CD4-positive, alpha-beta T cell treated with Interleukin-4 for 1 hour (primary cell): ENCODE measurements around the gene ARHGAP40.

ENCODE experiments used
- DNase-seq, 2 donors: peaks; one replicate each; pipeline ENCODE4 v3.0.0-alpha.2; 2020 to 2022

The ARHGAP40 gene

DNA sequence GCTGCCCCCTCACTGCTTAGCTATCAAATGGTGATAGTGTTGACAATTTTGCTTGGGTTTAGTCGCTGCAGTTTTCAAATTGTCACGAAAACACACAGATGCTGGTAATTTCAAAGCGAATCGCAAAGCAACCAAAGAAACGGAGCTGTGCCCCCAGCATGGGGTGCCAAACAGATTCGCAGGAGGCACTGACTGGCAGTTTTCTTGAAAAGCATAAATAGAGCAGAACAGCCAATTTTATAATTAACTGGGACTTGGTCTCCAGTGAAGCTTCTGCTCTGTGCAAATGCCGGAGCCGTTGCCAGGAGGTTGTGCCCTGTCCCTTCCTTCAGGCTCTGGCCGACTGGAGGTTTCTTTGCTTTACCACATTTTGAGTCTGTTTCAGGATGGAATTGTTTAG is 18.8 kb downstream of the ARHGAP40 start:
- DNase-seq: no peak

DNA sequence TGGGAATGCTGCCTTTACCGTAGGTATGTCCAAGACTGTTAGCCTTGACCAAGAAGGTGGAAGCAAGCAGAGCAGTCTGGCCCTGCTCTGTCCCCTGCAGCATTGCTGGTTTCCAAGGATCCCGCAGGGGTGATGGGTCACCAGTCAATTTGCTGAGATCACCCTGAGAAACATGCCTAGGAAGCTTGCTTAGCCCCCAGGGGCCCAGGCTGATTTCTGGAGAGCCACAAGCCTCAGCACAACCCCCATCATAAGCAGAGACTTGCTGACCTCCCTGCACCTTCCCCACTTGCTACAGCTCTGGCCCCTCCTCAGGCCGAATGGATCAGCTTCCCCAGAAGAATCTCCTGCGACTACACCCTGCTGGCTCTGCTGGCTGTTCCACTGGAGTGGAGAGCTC is 21.5 kb downstream of the ARHGAP40 start:
- DNase-seq: no peak

DNA sequence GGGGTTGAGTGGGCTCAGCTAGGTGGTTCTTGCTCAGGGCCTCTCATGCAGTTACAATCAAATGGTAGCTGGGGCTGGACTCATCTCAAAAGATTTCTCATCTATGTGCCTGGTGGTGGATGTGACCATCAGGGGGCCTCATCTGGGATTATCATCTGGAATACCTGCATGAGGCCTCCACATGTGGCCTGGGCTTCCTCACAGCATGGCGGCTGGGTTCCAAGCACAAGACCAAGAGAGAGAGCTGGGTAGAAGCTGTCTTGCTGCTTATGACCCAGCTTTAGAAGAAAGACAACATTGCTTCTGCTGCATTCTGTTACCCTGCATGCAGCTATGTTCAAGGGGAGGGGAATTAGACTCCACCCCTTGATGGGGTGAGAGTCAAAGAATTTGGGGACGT is 22.5 kb downstream of the ARHGAP40 start:
- no peak for DNase-seq

DNA sequence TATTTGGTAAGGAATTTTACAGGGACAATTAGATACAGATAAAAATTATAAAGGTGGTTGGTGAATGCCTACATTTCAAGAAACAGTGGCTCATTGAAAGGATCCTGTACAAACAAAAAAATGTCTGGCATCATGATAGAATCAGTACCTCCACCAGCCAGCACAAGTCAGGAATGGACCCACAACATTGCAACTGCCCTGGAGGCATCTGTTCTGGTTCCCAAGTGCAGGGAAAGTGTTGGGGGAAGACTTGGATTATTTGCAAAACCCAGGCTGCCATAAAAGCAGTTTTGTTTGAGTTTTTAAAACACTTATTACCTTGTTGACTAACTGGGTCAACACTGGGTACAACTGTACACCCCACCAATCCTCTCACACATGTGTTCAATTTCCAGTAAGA is 24.3 kb downstream of the ARHGAP40 start:
- no peak for DNase-seq

GRCh38 chr20:38626921-38627659 is 25.5 kb downstream of the ARHGAP40 start:
- no peak for DNase-seq

DNA sequence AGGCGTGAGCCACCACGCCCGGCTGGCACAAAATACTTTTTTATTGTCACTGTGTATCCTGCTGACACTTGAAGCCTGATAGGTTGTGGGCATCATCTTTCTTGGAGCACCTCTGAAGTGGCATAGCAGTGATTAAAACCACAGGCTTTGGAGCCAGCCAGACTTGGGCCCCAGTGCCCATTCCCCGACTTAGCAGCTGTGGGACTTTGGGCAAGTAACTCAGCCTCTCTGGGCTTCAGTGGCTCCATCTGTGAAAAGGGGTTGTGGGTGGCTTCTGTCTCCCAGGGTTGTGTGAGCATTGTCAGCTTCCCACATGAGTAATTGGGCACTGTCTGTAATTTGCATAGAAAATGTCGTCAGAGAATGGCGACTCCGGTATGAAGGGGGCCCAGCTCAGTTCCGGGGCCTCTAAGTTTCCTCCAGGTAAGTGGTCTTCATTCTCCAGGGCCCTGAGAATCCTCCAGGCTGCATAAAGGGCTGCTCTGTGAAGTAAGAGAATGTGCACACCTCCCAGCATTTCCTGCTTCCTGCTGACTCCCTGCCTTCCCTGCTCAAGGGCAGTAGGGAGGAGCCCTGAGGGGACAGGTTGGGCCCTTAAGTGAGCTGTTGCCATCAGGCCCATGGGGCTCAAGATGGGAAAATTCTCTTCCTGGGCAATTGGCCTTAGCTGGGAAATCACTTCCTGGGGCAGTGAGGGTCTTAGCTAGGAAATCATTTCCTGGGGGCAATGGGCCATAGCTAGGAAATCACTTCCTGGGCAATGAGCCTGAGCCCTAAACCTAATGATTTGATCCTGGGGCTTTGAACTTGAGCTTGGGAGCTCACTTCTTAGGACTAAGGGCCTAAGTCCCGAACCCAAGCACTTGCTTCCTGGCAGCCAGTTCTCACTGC is 27.2 kb downstream of the ARHGAP40 start:
- no peak for DNase-seq

DNA sequence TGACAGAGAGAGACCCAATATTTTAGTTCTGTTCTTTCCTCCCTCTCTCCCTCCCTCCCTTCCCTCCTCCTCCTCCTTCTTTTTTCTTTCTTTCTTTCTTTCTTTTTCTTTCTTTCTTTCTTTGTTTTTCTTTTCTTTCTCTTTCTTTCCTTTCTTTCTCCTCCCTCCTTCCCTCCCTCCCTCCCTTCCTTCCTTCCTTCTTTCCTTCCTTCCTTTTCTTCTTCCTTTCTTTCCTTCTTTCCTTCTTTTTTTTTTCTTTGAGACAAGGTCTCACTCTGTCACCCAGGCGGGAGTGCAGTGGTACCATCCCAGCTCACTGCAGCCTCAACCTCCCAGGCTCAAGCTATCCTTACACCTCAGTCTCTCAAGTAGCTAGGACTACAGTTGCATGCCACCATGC is 28.4 kb downstream of the ARHGAP40 start:
- DNase-seq: no peak

DNA sequence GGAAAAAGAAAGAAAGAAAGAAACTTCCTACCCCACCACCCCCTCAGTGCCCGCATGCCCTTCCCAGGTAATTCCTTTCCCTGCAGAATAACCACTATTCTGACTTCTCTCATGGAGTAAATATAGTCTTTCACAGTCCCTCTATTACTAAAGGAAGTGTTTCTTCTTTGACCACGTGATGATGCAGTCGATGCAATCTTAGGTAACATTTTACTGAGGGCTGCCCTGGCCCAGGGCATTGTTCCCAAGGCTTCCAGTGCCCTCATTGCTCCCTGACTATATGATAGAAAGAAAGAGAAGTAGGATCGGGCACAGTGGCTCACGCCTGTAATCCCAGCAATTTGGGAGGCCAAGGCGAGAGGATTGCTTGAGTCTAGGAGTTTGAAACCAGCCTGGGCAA is 29.1 kb downstream of the ARHGAP40 start:
- no peak for DNase-seq

GRCh38 chr20:38631155-38632022 is 29.8 kb downstream of the ARHGAP40 start:
- no peak for DNase-seq

GRCh38 chr20:38633577-38634093 is 32.0 kb downstream of the ARHGAP40 start:
- DNase-seq: peak; percentile 45 to 60

DNA sequence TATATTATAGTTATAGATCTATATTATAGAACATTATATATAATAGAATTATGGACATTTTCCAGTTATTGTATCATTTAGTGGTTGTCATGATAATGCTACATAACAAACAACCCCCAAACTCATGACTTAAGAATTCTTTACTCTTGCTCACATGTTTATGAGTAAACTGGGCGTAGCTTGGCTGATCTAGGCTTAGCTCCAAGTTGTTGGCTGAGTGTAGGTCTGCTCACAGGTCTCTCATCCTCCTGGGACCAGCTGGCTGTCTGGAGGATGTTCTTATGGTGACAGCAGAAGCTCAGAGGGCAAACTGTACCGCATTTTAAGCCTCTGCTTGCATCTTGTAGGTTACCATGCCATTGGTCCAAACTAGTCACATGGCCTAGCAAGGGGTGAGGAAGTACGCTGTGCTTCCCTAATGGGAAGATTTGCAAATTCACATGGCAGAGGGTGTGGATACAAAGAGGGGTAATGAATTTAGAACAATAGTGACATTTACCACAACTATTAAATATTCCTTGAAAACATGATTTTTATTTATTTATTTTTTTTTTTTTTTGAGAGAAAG is 34.2 kb downstream of the ARHGAP40 start:
- DNase-seq: no peak

DNA sequence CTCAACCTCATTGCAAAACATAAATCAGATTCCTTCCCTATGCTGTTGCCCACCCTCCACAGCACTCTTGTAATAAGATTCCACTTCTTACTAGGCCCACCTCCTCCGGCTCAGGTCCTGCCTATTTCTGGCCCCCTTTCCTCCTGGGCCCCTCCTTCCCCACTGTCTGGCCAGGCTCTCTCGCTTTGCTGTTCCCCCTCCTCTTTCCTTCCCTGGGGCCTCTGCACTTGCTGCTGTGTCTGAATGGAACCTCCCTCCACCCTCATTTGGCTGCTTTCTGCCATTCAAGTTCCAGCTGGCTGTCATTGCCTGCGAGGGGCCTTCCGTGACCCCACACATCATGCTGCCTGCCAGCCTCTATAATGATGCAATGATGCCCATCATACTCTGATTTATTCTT is 38.9 kb downstream of the ARHGAP40 start:
- DNase-seq: no peak

- no peak for DNase-seq
These were observed 40.9 kb downstream of the ARHGAP40 start for GRCh38 chr20:38642498-38642897.

GRCh38 chr20:38644588-38645260 is 43.1 kb downstream of the ARHGAP40 start:
- no peak for DNase-seq

DNA sequence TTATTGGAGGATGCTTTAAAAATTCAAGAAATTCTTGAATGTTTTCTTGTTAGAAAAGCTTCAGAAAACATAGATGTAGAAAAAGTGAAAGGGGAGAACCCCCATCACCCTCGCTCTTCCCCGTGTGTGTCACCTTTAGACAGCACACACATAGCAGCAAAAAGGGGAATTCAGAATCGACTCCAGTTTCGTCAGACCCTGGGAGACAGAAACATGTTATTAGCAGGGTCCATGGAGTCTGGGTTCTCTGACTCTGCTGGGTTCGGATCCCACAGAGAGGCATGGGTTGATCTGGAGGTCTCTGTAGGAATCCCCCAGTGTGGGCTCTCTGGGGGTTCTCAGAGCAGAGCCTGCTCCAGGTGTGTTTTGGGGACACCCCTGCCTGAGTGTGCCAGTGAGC is 43.7 kb downstream of the ARHGAP40 start:
- DNase-seq: no peak

DNA sequence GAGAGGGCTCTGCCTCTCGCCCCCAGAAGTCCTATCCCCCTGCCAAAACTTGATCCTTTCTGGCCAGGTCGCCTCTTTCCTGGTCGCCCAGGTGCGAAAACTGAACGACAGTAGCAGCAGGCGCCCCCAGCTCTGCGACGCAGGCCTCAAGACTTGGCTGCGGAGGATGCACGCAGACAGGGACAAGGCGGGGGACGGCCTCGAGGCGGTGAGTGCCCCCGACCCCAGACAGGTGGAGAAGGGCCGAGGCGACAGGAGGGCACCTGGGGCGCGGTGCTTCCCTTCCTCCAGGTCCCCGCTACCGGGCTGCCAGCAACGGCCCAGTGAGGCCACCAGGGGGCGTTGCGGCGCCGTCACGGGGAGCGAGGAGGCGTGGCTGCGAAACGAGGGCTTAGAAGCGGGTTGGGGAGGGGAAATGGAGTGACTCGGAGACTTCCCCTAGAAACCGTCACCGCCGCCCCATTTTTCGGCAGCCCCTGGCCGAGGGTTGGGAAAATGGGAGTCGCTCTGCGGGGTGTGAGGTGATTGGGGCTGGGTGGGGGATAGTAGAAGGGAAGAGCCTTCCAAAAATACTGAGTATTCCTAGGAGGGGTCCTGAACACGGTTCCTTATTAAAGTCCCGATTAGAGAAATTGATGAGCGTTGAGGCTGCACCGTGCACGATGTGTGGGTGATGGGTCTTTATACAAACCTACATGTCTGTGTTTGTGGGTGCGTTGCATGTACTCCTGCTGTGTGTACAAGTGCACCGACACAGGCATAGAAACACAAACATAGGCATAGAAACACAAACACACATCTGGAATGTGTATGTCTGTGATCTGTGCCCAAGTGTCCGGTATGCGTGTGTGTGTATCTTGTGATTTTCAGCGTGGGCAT is 44.6 kb downstream of the ARHGAP40 start:
- DNase-seq: peak; percentile 87 to 90

DNA sequence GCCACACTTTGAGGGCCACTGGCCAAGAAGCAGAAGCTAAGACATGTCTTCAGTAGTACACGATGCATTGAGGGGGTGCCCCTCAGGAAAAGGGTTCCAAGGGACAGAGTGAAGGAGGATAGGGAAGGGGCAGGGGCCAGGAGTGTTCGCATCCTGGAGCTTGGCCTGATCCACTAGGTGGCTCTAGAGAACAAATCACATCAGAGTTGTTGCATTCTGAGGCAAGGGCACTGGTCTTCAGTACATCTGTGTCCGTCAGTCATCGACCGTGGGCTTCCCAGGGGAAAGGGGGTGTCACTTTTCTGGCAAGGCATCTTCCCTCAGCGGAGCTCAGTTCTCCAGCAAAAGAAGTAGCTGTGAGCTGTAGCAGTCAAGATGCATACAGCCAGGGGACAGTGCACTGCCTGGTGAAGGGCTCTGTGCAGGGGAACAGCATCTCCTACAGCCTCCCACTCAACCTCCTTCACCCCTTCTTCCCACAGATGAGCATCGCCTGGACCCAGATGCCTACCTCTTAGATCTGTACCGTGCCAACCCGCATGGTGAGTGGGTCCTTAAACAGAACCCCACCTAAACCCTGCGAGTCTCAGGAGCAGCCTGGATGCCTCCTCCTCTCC is 47.8 kb downstream of the ARHGAP40 start:
- no peak for DNase-seq

DNA sequence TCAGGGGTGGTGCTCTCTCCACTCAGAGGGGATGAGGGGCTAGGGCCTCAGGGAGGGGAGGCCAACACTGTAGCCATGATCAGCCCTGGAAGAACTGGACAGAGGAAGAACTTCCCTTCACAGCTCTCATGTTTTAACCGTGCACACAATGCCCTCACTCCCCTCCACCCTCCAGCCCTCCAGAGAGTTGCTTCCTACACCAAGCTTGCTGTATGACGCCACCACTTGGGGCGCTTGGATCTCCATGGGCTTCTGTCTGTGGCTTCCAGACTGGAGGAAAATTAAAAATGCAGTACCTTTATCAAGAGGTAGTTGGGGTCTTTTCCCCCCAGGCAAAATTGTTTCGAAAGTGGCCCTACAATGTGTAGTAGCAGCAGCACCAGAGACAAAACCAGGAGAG is 48.4 kb downstream of the ARHGAP40 start:
- DNase-seq: no peak

GRCh38 chr20:38651154-38651553 is 49.5 kb downstream of the ARHGAP40 start:
- DNase-seq: no peak

GRCh38 chr20:38651562-38651961 is 50.0 kb downstream of the ARHGAP40 start:
- no peak for DNase-seq

GRCh38 chr20:38652995-38653394 is 51.4 kb downstream of the ARHGAP40 start:
- DNase-seq: no peak
